ENCODE measurements around the gene KIAA1191. TPM values are rescaled to one million over a fixed set of nuclear protein-coding genes. Genes with fewer than 3 reads are reported as not detected.

KIAA1191 gene
- total and polyA plus RNA-seq, 9 of the 15 experiments (the other 6 are each of a cell fraction or from before 2014, with no cell fraction given): 31.0 to 80.2 (median 45.7) TPM

DNA sequence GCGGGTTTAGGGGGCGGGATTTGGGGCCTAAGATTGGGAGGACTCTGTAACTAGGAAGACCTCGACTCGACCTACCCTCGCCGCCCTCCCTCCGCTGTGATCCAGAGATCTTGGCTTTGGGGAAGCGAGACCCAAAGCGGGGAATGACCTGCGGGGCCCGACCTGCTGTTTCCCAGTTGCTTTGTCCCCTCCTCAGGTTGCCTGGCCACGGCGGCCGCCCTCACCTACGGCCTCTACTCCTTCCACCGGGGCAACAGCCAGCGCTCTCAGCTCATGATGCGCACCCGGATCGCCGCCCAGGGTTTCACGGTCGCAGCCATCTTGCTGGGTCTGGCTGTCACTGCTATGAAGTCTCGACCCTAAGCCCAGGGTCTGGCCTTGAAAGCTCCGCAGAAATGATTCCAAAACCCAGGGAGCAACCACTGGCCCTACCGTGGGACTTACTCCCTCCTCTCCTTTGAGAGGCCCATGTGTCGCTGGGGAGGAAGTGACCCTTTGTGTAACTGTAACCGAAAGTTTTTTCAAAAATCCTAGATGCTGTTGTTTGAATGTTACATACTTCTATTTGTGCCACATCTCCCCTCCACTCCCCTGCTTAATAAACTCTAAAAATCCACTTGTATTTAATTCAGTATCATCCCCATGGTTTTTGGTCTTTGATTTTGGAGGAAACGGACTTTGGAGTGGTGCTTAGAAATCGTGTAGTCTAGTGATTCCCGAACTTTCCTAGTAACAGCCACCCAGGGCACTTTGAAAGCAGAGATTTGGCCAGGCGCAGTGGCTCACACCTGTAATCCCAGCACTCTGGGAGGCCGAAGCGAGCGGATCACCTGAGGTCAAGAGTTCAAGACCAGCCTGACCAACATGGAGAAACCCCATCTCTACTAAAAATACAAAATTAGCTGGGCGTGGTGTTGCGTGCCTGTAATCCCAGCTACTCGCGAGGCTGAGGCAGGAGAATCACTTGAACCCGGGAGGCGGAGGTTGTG, 27.9 kb upstream of the KIAA1191 start (continued):
- TF ChIP-seq MAZ (CRISPR knock-in tag; conservative IDR thresholded peaks at IDR 0.05 in 1 of 2, IDR thresholded peaks at IDR 0.05 in 1 of 2) (peak; percentile 5 to 10; a peak in 1 of 4 replicates), ZNF347 (CRISPR knock-in tag; IDR thresholded peaks at IDR 0.05; ENCODE audit: low read depth) (no peak), SMAD1 (IDR thresholded peaks at IDR 0.05; ENCODE audit: low read depth, low read length, partially characterized antibody) (no peak), POLR2A (conservative IDR thresholded peaks at IDR 0.05) (peak; percentile 77), CC2D1A (IDR thresholded peaks at IDR 0.05) (no peak), JUN (IDR thresholded peaks at IDR 0.05; ENCODE audit: borderline replicate concordance, low read depth, low read length) (no peak), JUN (CRISPR knock-in tag; IDR thresholded peaks at IDR 0.05; ENCODE audit: borderline replicate concordance) (no peak), MAFF (IDR thresholded peaks at IDR 0.05; ENCODE audit: low read length) (no peak), ELK3 (CRISPR knock-in tag; IDR thresholded peaks at IDR 0.05) (no peak), CBX1 (IDR thresholded peaks at IDR 0.05; ENCODE audit: low read depth) (no peak), FOS (IDR thresholded peaks at IDR 0.05; ENCODE audit: extremely low read depth, insufficient read length) (no peak), ELF4 (CRISPR knock-in tag; IDR thresholded peaks at IDR 0.05) (0 out of 2 replicates have a peak, but pooled peaks have one; percentile 3), ZBTB17 (CRISPR knock-in tag; IDR thresholded peaks at IDR 0.05) (no peak), HDAC3 (IDR thresholded peaks at IDR 0.05; ENCODE audit: borderline replicate concordance, partially characterized antibody) (no peak), ZNF184 (CRISPR knock-in tag; IDR thresholded peaks at IDR 0.05) (no peak), FOXA1 (IDR thresholded peaks at IDR 0.05; ENCODE audit: borderline replicate concordance) (no peak), KHSRP (IDR thresholded peaks at IDR 0.05) (no peak), ZSCAN29 (IDR thresholded peaks at IDR 0.05) (no peak; the same call in 1 of the 2 replicates), CBFA2T2 (conservative IDR thresholded peaks at IDR 0.05) (no peak), BHLHE40 (IDR thresholded peaks at IDR 0.05; ENCODE audit: low read length) (no peak), RFX1 (IDR thresholded peaks at IDR 0.05) (peak; percentile 35; the same call in 1 of the 2 replicates), ZNF707 (CRISPR knock-in tag; conservative IDR thresholded peaks at IDR 0.05) (no peak), OTX1 (CRISPR knock-in tag; IDR thresholded peaks at IDR 0.05) (no peak; the same call in 1 of the 2 replicates), ZNF75A (CRISPR knock-in tag; IDR thresholded peaks at IDR 0.05) (no peak), ZNF217 (CRISPR knock-in tag; IDR thresholded peaks at IDR 0.05) (no peak), ZBED1 (IDR thresholded peaks at IDR 0.05) (no peak), ZNF780A (CRISPR knock-in tag; IDR thresholded peaks at IDR 0.05) (no peak), PHTF2 (CRISPR knock-in tag; IDR thresholded peaks at IDR 0.05) (no peak), ZNF146 (CRISPR knock-in tag; IDR thresholded peaks at IDR 0.05; ENCODE audit: unreplicated experiment) (no peak), ZNF511 (CRISPR knock-in tag; IDR thresholded peaks at IDR 0.05) (no peak; the same call in 1 of the 2 replicates)
